OCI-LY7 (cell line): ENCODE results near the gene STK10. TPM values are rescaled to one million over a fixed set of nuclear protein-coding genes. Genes with fewer than 3 reads are reported as not detected.

Experiments used
- BruUV-seq: library from RNA; stranded (reverse); fragments of 400-500 nt; replicated peaks from 2 replicates; lab custom pipeline; 2021; lab: Mats Ljungman, UMichigan
- CTCF ChIA-PET: fragments of 300-600 bp; sonication (Branson Sonifier 250); formaldehyde crosslinking; loops from one replicate; lab custom pipeline; 2022; ENCODE audit warnings: antibody characterized with exemption; ENCODE audit not compliant: unreplicated experiment; lab: Charles Lee
- POLR2A ChIA-PET: fragments of 300-600 bp; sonication (Branson Sonifier 250); formaldehyde crosslinking; loops from one replicate; lab custom pipeline; 2022; ENCODE audit warnings: antibody characterized with exemption; lab: Charles Lee
- DNase-seq: peaks from one replicate; pipeline ENCODE4 v3.0.0-alpha.2; 2015; ENCODE audit warnings: low spot score
- H2AFZ ChIP-seq: fragments of 200-600 bp; sonication (generic), shearing (Covaris generic); 2 replicates; pipeline ENCODE4 v1.6.1; 2014; ENCODE audit warnings: mild to moderate bottlenecking, antibody characterized with exemption, low read length, moderate library complexity
- H3K27ac ChIP-seq: fragments of 200-600 bp; sonication (generic); 2 replicates; pipeline ENCODE4 v1.5.1; 2014; ENCODE audit warnings: mixed run types, low read depth, mild to moderate bottlenecking, moderate library complexity, low read length, inconsistent platforms; ENCODE audit not compliant: poor library complexity, severe bottlenecking
- H3K36me3 ChIP-seq: fragments of 200-600 bp; sonication (generic); 2 replicates; pipeline ENCODE4 v1.6.1; 2014; ENCODE audit warnings: mild to moderate bottlenecking, antibody characterized with exemption, low read length, moderate library complexity, mixed read lengths; ENCODE audit not compliant: insufficient read depth
- H3K4me1 ChIP-seq: fragments of 200-600 bp; sonication (generic); 2 replicates; pipeline ENCODE4 v1.5.1; 2014; ENCODE audit warnings: mild to moderate bottlenecking, low read length; ENCODE audit not compliant: insufficient read depth, poor library complexity, severe bottlenecking
- H3K4me2 ChIP-seq: fragments of 200-600 bp; sonication (generic); 2 replicates; pipeline ENCODE4 v1.6.1; 2014; ENCODE audit warnings: mild to moderate bottlenecking, low read length
- H3K4me3 ChIP-seq: fragments of 200-600 bp; sonication (generic); 2 replicates; pipeline ENCODE4 v1.5.1; 2014; ENCODE audit warnings: mild to moderate bottlenecking, low read depth, low read length; ENCODE audit not compliant: poor library complexity, severe bottlenecking
- H3K79me2 ChIP-seq: fragments of 200-600 bp; sonication (generic); 2 replicates; pipeline ENCODE4 v1.6.1; 2016; ENCODE audit warnings: low read depth, mild to moderate bottlenecking, low read length, moderate library complexity, mixed read lengths; ENCODE audit not compliant: insufficient read depth
- H3K9me2 ChIP-seq: fragments of 200-600 bp; sonication (generic); 2 replicates; pipeline ENCODE4 v1.6.1; 2016; ENCODE audit warnings: mild to moderate bottlenecking, low read length, mixed read lengths; ENCODE audit not compliant: insufficient read depth
- H3K9me3 ChIP-seq: fragments of 200-600 bp; sonication (generic); 2 replicates; pipeline ENCODE4 v1.6.1; 2014; ENCODE audit warnings: mild to moderate bottlenecking, mixed run types, low read length, mixed read lengths
- H4K20me1 ChIP-seq: fragments of 200-600 bp; sonication (generic); 2 replicates; pipeline ENCODE4 v1.6.1; 2014; ENCODE audit warnings: mild to moderate bottlenecking, antibody characterized with exemption, low read length, moderate library complexity, mixed read lengths; ENCODE audit not compliant: insufficient read depth
- CTCF ChIP-seq: fragments of 200-600 bp; sonication (generic); conservative IDR thresholded peaks from 2 replicates; pipeline ENCODE4 v1.5.1; 2014; ENCODE audit warnings: mild to moderate bottlenecking, antibody characterized with exemption, low read length, moderate library complexity, mixed read lengths
- EZH2phosphoT487 ChIP-seq: fragments of 200-600 bp; sonication (generic); IDR thresholded peaks from 2 replicates; pipeline ENCODE4 v1.6.1; 2018; ENCODE audit warnings: low read depth, borderline replicate concordance, mild to moderate bottlenecking, mixed run types, antibody characterized with exemption, low read length, moderate library complexity, mixed read lengths
- intact Hi-C: fragments of 100-400 bp; cut with micrococcal nuclease; formaldehyde crosslinking; loops from one replicate; pipeline ENCODE4 v1.10.0; 2022; ENCODE audit not compliant: unreplicated experiment
- total RNA-seq, 2 experiments: library from RNA; depleted of rRNA in 1 of 2; stranded (reverse); fragments of >200 nt in 1 of 2; shearing (Covaris generic) in 1 of 2; gene quantifications; 2 replicates each; pipeline ENCODE4 v1.2.3, GENCODE V29; 2014 to 2022

The STK10 gene
- total RNA-seq, 2 experiments from 2014 or later, result 53.7 to 89.7 TPM

- H3K79me2 ChIP-seq, result no peaks in the 10 kb centered on the region
- H3K27ac ChIP-seq, result no peak overlapping the region
- H4K20me1 ChIP-seq, result no peaks in the 10 kb centered on the region
- POLR2A ChIA-PET, result no interaction called here
- no peak overlapping the region for H3K4me3 ChIP-seq
- peaks cover 31% of the 10 kb centered on the region for H3K4me1 ChIP-seq
- CTCF ChIA-PET, result no interaction called here
- BruUV-seq, result no TSS peak
- H2AFZ ChIP-seq, result no peak overlapping the region
- intact Hi-C loops, result no loop called here
- TF ChIP-seq EZH2phosphoT487, result no peak
- no peak for TF ChIP-seq CTCF
- no peaks in the 10 kb centered on the region for H3K9me2 ChIP-seq
- DNase-seq, result no peak
- no peak overlapping the region for H3K4me2 ChIP-seq
- H3K36me3 ChIP-seq, result peaks cover 42% of the 10 kb centered on the region; the same call in 1 of the 2 replicates
- no peaks in the 10 kb centered on the region for H3K9me3 ChIP-seq
Observed at GRCh38 chr5:172149073-172149472, 39.0 kb downstream of the STK10 start.

GRCh38 chr5:172148381-172148780 is 39.6 kb downstream of the STK10 start:
- no peaks in the 10 kb centered on the region for H3K79me2 ChIP-seq
- ChIA-PET POLR2A (no interaction called here), CTCF (no interaction called here)
- H3K9me3 ChIP-seq, result no peaks in the 10 kb centered on the region
- H3K4me3 ChIP-seq, result no peak overlapping the region
- H3K36me3 ChIP-seq, result peaks cover 35% of the 10 kb centered on the region; the same call in 1 of the 2 replicates
- no peak overlapping the region for H3K27ac ChIP-seq
- H2AFZ ChIP-seq, result no peak overlapping the region
- peaks cover 24% of the 10 kb centered on the region for H3K4me1 ChIP-seq
- H3K4me2 ChIP-seq, result no peak overlapping the region
- DNase-seq, result no peak
- BruUV-seq, result no TSS peak
- no peak for TF ChIP-seq EZH2phosphoT487
- intact Hi-C loops, result no loop called here
- H3K9me2 ChIP-seq, result no peaks in the 10 kb centered on the region
- H4K20me1 ChIP-seq, result no peaks in the 10 kb centered on the region

- Histone ChIP-seq H3K9me2 (no peaks in the 10 kb centered on the region), H3K9me3 (no peaks in the 10 kb centered on the region), H4K20me1 (no peaks in the 10 kb centered on the region), H3K79me2 (no peaks in the 10 kb centered on the region), H3K27ac (no peak overlapping the region), H3K36me3 (peaks cover 30% of the 10 kb centered on the region; the same call in 1 of the 2 replicates), H2AFZ (no peak overlapping the region), H3K4me3 (no peak overlapping the region), H3K4me1 (peaks cover 21% of the 10 kb centered on the region), H3K4me2 (no peak overlapping the region)
- CTCF ChIA-PET, result no interaction called here
- no TSS peak for BruUV-seq
- intact Hi-C loops, result no loop called here
- TF ChIP-seq EZH2phosphoT487 (no peak), CTCF (no peak)
- no peak for DNase-seq
- POLR2A ChIA-PET, result no interaction called here
Observed at GRCh38 chr5:172147857-172148256, 40.2 kb downstream of the STK10 start.
